Cortex of kidney (tissue), 1 donor: ENCODE data around the gene CYP26A1.
"Not testable (repeated sequence)": the region's sequence is repeated elsewhere in the genome, so short reads cannot be mapped to it uniquely, and the experiment has no call there.

Experiments
- DNase-seq: peaks from one replicate; lab custom pipeline; 2025; lab: John Stamatoyannopoulos, UW

The CYP26A1 gene

DNA sequence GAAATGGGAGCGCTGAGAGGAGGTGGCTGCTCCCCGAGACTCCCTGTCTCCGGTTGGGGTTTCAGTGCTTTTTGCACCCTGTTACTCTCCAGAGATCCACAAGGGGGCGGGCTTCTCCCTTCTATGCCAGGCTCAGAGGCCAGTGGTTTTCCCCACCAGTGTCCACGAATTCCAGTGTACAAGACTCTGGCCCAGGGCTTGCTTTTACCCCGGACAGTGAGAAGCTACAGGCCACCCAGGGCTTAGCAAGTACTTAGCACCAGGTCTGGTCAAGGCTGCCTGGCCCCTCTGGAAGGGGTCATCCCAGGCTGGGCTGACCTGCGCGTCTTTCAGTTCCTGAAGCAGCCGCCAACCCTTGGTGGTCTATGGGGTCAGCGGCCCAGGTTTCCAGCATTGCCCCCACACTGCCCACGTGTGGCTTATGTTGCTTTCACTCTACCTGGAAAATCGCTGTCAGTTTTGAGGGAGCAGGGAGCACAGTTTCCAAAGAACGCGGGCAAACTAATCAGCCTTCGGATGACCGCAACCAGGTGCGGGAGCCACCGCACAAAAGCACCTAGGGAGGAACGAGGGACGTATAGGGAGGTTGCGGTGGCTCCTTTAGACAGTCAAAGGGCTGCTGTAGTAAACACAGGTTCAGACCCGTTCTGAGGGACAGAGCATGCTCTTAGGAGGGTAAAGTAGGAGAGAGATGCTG lies 6.8 kb downstream of the CYP26A1 start:
- no peak for DNase-seq

GRCh38 chr10:93081318-93081717 lies 7.6 kb downstream of the CYP26A1 start:
- DNase-seq = no peak

DNA sequence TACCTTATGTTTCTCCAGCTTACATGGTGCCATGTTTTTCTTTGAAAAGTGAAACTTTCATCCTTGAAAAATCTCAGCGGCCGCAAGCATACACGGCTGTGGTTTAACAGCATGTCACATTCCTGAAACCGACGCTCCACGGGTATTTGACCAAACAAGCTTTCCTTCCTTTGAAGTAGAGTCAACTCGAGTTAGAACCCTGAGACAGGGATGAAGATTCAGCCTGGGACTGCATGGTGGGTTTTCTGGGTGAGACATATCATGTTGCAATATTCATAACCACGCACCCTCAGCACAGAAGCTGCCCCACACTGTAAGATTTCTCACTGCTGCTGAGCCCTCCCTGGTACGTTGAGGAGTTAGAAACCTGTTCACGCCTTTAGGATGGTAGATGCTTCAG lies 8.1 kb downstream of the CYP26A1 start:
- DNase-seq = no peak

DNA sequence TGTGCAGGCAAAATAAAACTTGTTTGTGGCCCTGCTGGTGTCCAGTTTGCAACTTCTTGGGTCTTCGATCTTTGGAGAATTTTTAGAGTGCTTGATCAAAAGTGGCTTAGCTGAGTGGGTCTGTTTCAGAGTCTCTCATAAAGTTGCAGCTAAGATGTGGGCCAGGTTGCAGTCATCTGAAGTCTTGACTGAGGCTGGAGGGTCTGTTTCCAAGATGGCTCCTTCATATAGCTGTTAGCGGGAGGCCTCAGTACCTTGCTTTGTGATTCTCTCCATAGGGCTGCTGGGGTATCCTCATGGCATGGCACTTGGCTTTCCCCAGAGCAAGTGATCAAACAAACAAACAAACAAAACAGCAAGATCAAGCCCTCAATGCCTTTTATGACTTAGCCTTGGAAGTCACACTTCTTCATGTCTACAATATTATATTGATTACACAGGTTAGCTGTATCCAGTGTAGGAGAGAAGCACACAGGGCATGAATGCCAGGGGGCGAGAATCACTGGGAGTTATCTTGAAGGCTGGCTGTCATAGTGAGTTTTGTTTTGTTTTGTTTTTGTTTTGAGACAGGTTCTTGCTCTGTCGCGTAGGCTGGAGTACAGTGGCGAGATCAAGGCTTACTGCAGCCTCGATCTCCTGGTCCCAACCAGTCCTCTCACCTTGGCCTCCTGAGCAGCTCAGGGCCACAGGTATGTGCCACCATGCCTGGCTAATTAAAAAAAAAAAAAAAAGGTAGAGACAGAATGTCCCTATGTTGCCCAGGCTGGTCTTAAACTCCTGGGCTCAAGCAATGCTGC lies 10.2 kb downstream of the CYP26A1 start:
- no peak for DNase-seq

DNA sequence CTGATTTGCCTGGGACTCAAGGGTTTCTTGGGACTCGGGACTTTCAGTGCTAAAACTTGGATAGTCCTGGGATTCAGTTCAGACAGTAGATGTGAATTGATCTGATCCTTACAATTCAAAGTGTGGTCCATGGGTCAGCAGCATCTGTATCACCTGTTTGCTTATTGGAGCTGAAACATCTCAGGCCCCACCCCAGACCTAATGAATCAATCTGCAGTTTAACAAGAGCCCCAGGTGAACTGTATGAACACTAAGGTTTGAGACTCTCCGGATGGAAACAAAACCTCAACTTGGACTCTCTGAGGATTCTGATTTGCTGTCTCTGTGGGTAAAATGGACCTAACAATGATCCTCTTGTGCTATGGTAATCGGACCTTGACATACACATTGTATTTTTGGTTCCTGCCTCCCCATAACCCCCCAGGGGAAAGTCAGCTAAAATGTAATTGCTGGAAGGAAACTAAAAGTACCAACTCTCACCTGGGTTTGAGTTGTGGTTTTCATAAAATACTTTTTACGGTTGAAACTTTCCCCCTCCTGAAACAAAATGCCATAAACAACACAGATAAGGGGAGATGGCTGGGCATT lies 11.7 kb downstream of the CYP26A1 start:
- no peak for DNase-seq

DNA sequence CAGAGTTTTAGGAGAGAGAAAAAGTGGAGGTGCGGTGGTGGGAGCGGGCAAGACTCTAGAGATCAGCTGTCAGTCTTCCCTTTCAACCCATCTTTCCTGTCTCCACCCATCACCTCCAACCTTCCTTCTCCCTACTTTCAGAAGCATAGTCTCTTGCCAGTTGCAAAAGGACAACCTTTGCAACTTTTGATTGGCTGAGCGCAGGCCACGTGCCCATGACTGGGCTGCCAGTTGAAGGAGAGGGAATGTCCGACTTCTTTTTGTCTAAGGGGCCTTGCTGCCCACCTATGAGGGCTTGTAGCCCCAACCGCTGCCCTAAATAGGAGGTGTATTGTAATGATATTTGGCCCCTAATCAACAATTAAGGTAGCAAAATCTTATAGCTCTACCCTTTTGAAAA lies 12.6 kb downstream of the CYP26A1 start:
- no peak for DNase-seq

DNA sequence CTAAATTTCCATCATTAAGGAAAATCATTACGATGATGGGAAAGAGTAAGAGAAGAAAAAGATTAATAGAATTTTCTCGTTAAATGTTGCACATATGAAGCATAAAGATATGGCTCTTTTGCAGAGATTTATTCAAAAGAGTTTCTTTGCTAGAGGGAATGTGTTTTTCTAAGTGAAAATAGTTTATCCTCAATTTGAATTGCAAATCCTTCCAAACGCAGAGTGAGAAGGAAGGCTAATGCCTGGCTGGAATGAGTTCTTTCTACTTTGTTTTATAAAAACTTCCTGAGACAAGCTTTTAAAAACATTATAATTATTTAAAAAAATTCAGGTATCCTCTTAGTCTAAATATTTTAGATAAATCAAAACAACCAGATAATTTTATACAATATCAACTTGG lies 14.2 kb downstream of the CYP26A1 start:
- DNase-seq = no peak

- no peak for DNase-seq
These were observed 14.8 kb downstream of the CYP26A1 start for GRCh38 chr10:93088466-93088865.

GRCh38 chr10:93090619-93091018 lies 16.9 kb downstream of the CYP26A1 start:
- DNase-seq = no peak

- no peak for DNase-seq
These were observed 18.3 kb downstream of the CYP26A1 start for GRCh38 chr10:93091960-93092359.

GRCh38 chr10:93095225-93095624 lies 21.5 kb downstream of the CYP26A1 start:
- no peak for DNase-seq

GRCh38 chr10:93096901-93097300 lies 23.2 kb downstream of the CYP26A1 start:
- no peak for DNase-seq

GRCh38 chr10:93097386-93097785 lies 23.7 kb downstream of the CYP26A1 start:
- DNase-seq = no peak

- DNase-seq = no peak
These were observed 25.1 kb downstream of the CYP26A1 start for GRCh38 chr10:93098816-93099215.

DNA sequence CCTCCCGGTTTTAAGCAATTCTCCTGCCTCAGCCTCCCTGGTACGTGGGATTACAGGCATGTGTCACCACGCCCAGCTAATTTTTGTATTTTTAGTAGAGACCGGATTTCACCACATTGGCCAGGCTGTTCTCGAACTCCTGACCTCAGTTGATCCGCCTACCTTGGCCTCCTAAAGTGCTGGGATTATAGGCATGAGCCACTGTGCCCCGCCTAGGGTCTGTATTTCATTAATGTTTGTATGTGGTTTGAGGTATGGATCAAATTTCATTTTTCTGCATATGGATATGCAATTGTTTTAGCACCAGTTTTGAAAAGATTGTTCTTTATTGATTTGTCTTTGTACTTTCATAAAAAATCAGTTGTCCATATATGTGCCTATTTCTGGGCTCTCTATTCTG lies 26.0 kb downstream of the CYP26A1 start:
- no peak for DNase-seq

DNA sequence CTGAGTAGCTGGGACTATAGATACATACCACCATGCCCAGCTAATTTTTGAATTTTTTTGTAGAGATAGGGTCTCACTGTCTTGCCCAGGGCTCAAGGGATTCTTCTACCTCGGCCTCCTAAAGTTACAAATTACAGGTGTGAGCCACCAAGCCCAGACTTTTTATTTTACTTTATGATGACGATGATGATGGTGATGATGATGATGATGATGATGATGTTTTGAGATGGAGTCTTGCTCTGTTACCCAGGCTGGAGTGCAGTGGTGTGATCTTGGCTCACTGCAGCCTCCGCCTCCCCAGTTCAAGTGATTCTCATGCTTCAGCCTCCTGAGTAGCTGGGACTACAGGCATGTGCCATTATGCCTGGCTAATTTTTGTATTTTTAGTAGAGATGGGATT lies 27.5 kb downstream of the CYP26A1 start:
- not testable (repeated sequence) for DNase-seq

DNA sequence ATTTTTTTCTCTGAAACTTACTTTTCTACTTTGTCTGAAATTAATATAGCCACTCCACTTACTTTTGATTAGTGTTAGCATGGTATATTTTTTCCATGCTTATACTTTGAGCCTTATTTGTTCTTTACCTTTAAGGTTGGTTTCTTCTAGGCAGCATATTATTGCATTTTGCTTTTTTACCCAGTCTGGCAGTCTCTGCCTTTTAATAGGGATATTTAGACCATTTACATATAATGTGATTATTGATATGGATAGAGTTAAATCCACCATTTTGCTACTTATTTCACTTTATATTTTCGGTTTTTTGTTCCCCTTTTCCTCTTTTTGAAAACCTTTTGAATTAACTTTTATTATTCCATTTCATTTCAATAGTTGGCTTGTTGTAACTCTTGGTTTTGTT lies 30.3 kb downstream of the CYP26A1 start:
- no peak for DNase-seq

- no peak for DNase-seq
These were observed 33.0 kb downstream of the CYP26A1 start for GRCh38 chr10:93106631-93107072.

- DNase-seq = no peak
These were observed 36.9 kb downstream of the CYP26A1 start for GRCh38 chr10:93110472-93111146.

GRCh38 chr10:93113042-93113441 lies 39.3 kb downstream of the CYP26A1 start:
- DNase-seq = no peak

- no peak for DNase-seq
These were observed 42.1 kb downstream of the CYP26A1 start for GRCh38 chr10:93115661-93116383.

GRCh38 chr10:93121311-93121710 lies 47.6 kb downstream of the CYP26A1 start:
- DNase-seq = no peak
